Neural progenitor cell (in vitro differentiated cells): ENCODE measurements around the gene JMJD4. TPM values are rescaled to one million over a fixed set of nuclear protein-coding genes. Genes with fewer than 3 reads are reported as not detected.

ENCODE experiments used
- DNase-seq: peaks from one replicate; pipeline ENCODE4 v3.0.0-alpha.2; 2016; ENCODE audit warnings: low spot score
- H2AFZ ChIP-seq: fragments of 200-600 bp; sonication (generic); replicated peaks from 2 replicates; pipeline ENCODE4 v1.6.1; 2016; ENCODE audit warnings: antibody characterized with exemption
- H3F3A ChIP-seq: fragments of 200-600 bp; sonication (generic); 2 replicates; pipeline ENCODE4 v1.6.1; 2016; ENCODE audit warnings: antibody characterized with exemption, low read depth
- H3K27ac ChIP-seq: fragments of 200-600 bp; sonication (generic); 2 replicates; pipeline ENCODE4 v1.5.1; 2016; ENCODE audit warnings: mild to moderate bottlenecking
- H3K27me3 ChIP-seq: fragments of 200-600 bp; sonication (generic); 2 replicates; pipeline ENCODE4 v1.6.1; 2016; ENCODE audit warnings: mild to moderate bottlenecking, moderate library complexity
- H3K36me3 ChIP-seq: fragments of 200-600 bp; sonication (generic); 2 replicates; pipeline ENCODE4 v1.5.1; 2016
- H3K4me1 ChIP-seq: fragments of 200-600 bp; sonication (generic); 2 replicates; pipeline ENCODE4 v1.6.1; 2016; ENCODE audit warnings: mixed run types
- H3K4me2 ChIP-seq: fragments of 200-600 bp; sonication (generic); 2 replicates; pipeline ENCODE4 v1.6.1; 2016
- H3K4me3 ChIP-seq: fragments of 200-600 bp; sonication (generic); 2 replicates; pipeline ENCODE4 v1.5.1; 2016
- H3K79me2 ChIP-seq: fragments of 200-600 bp; sonication (generic); 2 replicates; pipeline ENCODE4 v1.6.1; 2016; ENCODE audit warnings: low read depth
- H3K9ac ChIP-seq: fragments of 200-600 bp; sonication (generic); 2 replicates; pipeline ENCODE4 v1.6.1; 2016
- H3K9me3 ChIP-seq: fragments of 200-600 bp; sonication (generic); 2 replicates; pipeline ENCODE4 v1.5.1; 2016; ENCODE audit warnings: low read depth
- H4K20me1 ChIP-seq: fragments of 200-600 bp; sonication (generic); 2 replicates; pipeline ENCODE4 v1.6.1; 2016; ENCODE audit warnings: low read depth
- H3K27ac Mint-ChIP-seq: 3 replicates; pipeline ENCODE4 v1.8.0; 2021; ENCODE audit warnings: mixed read lengths
- H3K27me3 Mint-ChIP-seq: 2 replicates; pipeline ENCODE4 v1.8.0; 2022; ENCODE audit warnings: low read depth, mild to moderate bottlenecking, inconsistent platforms, moderate library complexity, mixed read lengths; ENCODE audit not compliant: insufficient read depth
- H3K36me3 Mint-ChIP-seq: 3 replicates; pipeline ENCODE4 v1.8.0; 2021; ENCODE audit warnings: mixed read lengths
- H3K4me1 Mint-ChIP-seq: 3 replicates; pipeline ENCODE4 v1.8.0; 2021; ENCODE audit warnings: mixed read lengths
- H3K4me3 Mint-ChIP-seq: 3 replicates; pipeline ENCODE4 v1.8.0; 2021; ENCODE audit warnings: mild to moderate bottlenecking, moderate library complexity, mixed read lengths
- H3K9me3 Mint-ChIP-seq: 3 replicates; pipeline ENCODE4 v1.8.0; 2020; ENCODE audit warnings: mixed read lengths
- CTCF ChIP-seq: fragments of 200-600 bp; sonication (generic); IDR thresholded peaks from 2 replicates; pipeline ENCODE4 v1.5.1; 2017; ENCODE audit warnings: antibody characterized with exemption, mild to moderate bottlenecking
- EZH2 ChIP-seq: fragments of 200-600 bp; sonication (generic); IDR thresholded peaks from 2 replicates; pipeline ENCODE4 v1.6.1; 2017; ENCODE audit warnings: antibody characterized with exemption, mild to moderate bottlenecking, moderate library complexity
- EZH2phosphoT487 ChIP-seq: fragments of 200-600 bp; sonication (generic); IDR thresholded peaks from 2 replicates; pipeline ENCODE4 v1.6.1; 2017; ENCODE audit warnings: antibody characterized with exemption
- total RNA-seq: library from RNA; depleted of rRNA; stranded (reverse); fragments of >200 nt; gene quantifications from 2 replicates; pipeline ENCODE4 v1.2.3, GENCODE V29; 2015; ENCODE audit warnings: low replicate concordance

Gene JMJD4
- total RNA-seq, 1 donor from 2014 or later: 7.5 TPM

DNA sequence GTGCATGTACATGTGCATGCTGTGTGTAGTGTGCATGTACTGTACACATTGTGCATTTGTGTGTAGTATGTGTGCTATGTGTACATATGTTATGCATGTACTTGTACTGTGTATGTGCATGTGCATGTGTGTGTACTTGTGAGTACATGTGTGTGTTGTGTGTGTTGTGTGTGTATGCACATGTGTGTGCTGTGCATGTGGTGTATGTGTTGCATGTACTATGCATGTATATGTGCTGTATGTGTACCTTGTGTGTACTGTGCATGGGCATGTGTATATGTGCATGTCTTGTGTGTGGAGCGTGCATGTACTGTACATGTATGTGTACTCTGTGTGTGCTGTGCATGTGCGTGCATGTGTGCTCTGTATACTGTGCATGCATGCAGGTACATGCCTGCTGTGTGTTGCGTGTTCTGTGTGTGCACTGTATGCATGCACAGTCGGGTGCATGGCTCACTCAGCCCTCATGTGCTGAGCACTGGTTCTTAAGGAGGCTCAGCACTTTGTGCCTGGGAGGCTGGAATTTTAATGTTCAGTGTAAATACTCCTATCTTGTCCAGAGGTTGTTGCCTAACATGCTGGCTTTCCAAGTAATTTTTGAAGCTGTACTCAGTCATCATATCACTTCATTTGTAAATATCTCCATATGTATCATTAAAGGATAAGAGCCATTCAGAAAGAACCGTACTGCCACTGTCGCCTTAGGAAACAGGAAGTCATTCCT is 32.5 kb upstream of the JMJD4 start:
- H3K27me3 ChIP-seq: no peaks in the 10 kb centered on the region
- no peak overlapping the region for H3K4me3 ChIP-seq
- H3K79me2 ChIP-seq: peaks cover 19% of the 10 kb centered on the region
- no peak overlapping the region for H2AFZ ChIP-seq
- H3K27ac ChIP-seq: no peak overlapping the region
- no peak overlapping the region for H3K9ac ChIP-seq
- H3K4me3 Mint-ChIP-seq: no peak overlapping the region
- no peaks in the 10 kb centered on the region for H3F3A ChIP-seq
- H3K4me1 ChIP-seq: no peaks in the 10 kb centered on the region
- H3K9me3 ChIP-seq: no peaks in the 10 kb centered on the region
- peaks cover 11% of the 10 kb centered on the region for H3K36me3 Mint-ChIP-seq
- DNase-seq: no peak
- no peak overlapping the region for H3K4me2 ChIP-seq
- TF ChIP-seq EZH2phosphoT487 (no peak), CTCF (no peak), EZH2 (no peak)
- no peaks in the 10 kb centered on the region for H3K9me3 Mint-ChIP-seq
- H3K27ac Mint-ChIP-seq: no peak overlapping the region
- H4K20me1 ChIP-seq: peaks cover 30% of the 10 kb centered on the region
- no peaks in the 10 kb centered on the region for H3K36me3 ChIP-seq
- H3K27me3 Mint-ChIP-seq: peaks cover 2% of the 10 kb centered on the region
- peaks cover 1% of the 10 kb centered on the region for H3K4me1 Mint-ChIP-seq

- H3K27ac Mint-ChIP-seq: no peak overlapping the region
- no peak overlapping the region for H3K27ac ChIP-seq
- TF ChIP-seq EZH2phosphoT487: no peak
- no peak for TF ChIP-seq CTCF
- no peak overlapping the region for H3K4me3 ChIP-seq
- H3K27me3 ChIP-seq: no peaks in the 10 kb centered on the region
- peaks cover 7% of the 10 kb centered on the region for H3K36me3 Mint-ChIP-seq
- H3K79me2 ChIP-seq: peaks cover 20% of the 10 kb centered on the region
- no peaks in the 10 kb centered on the region for H3K9me3 Mint-ChIP-seq
- no peaks in the 10 kb centered on the region for H3K4me1 ChIP-seq
- H3K27me3 Mint-ChIP-seq: peaks cover 2% of the 10 kb centered on the region
- no peaks in the 10 kb centered on the region for H3K9me3 ChIP-seq
- no peak overlapping the region for H2AFZ ChIP-seq
- DNase-seq: no peak
- no peak overlapping the region for H3K4me2 ChIP-seq
- peaks cover 2% of the 10 kb centered on the region for H3K4me1 Mint-ChIP-seq
- no peaks in the 10 kb centered on the region for H3K36me3 ChIP-seq
- H3K9ac ChIP-seq: no peak overlapping the region
- no peaks in the 10 kb centered on the region for H3F3A ChIP-seq
- H3K4me3 Mint-ChIP-seq: no peak overlapping the region
- H4K20me1 ChIP-seq: peaks cover 34% of the 10 kb centered on the region
Observed at GRCh38 chr1:227766653-227767277, 31.7 kb upstream of the JMJD4 start.

DNA sequence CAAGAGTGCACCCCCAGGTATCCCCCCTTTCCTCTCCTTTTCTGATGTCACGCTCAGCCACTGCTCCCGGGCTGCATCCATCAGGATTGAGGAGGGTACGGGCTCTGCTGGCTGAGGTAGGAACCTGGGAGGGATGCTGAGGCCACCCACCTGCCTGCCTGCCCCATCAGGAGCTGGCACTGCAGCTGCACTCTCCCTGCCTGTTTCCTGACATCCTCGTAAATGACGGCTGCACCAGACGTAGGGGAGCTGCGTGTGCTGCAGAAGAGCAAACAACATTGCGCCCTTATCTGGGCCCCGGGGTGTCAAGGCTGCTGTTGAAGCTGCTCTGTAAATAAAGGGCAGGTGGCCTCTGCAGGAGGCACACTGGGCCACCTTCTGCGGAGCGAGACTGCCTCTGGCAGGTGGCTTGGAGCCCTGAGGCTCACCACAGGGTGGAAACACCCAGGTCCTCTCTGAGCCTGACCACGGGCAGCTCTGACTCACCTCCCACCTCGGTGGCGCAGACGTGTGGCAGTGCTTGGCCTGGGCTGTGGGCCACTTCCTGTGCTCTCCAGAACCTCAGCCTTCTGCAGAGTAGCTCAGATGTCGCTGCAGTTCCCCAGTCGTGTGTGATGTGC is 31.0 kb upstream of the JMJD4 start:
- Histone ChIP-seq H3K36me3 (no peaks in the 10 kb centered on the region), H3K9me3 (no peaks in the 10 kb centered on the region)

More for the DNA sequence above, 31.0 kb upstream of the JMJD4 start:
- no peak for DNase-seq
- Histone ChIP-seq H2AFZ (no peak overlapping the region), H3K4me3 (no peak overlapping the region), H3K27me3 (no peaks in the 10 kb centered on the region), H3K9ac (no peak overlapping the region), H3K79me2 (peaks cover 20% of the 10 kb centered on the region), H3K4me2 (no peak overlapping the region), H3K4me1 (no peaks in the 10 kb centered on the region), H3K27ac (no peak overlapping the region), H4K20me1 (peaks cover 34% of the 10 kb centered on the region), H3F3A (no peaks in the 10 kb centered on the region)
- H3K36me3 Mint-ChIP-seq: peaks cover 7% of the 10 kb centered on the region
- no peak overlapping the region for H3K27ac Mint-ChIP-seq
- no peaks in the 10 kb centered on the region for H3K9me3 Mint-ChIP-seq
- H3K4me3 Mint-ChIP-seq: no peak overlapping the region
- no peak for TF ChIP-seq CTCF
- no peak for TF ChIP-seq EZH2
- no peak for TF ChIP-seq EZH2phosphoT487
- H3K27me3 Mint-ChIP-seq: peaks cover 2% of the 10 kb centered on the region
- peaks cover 4% of the 10 kb centered on the region for H3K4me1 Mint-ChIP-seq
